Activated CD8-positive, alpha-beta memory T cell treated with anti-CD3 and anti-CD28 coated beads, Interleukin-2, amount 10 ng/mL, durations not matched to agents 7 days and 5 days (primary cell): ENCODE measurements around the gene SST. TPM values are rescaled to one million over a fixed set of nuclear protein-coding genes. Genes with fewer than 3 reads are reported as not detected.

Experiments
- ATAC-seq: fragments of 150-1000 bp; cut with Tn5 transposase; one replicate; pipeline ENCODE4 v1.10.0; 2021; ENCODE audit warnings: moderate library complexity
- CTCF ChIA-PET: fragments of 350-600 bp; sonication (Branson Sonifier 250); formaldehyde crosslinking; loops from one replicate; lab custom pipeline; 2021; ENCODE audit warnings: antibody characterized with exemption; lab: Charles Lee
- DNase-seq: peaks from one replicate; pipeline ENCODE4 v3.0.0-alpha.2; 2020
- H3K27ac Mint-ChIP-seq: one replicate; pipeline ENCODE4 v1.8.0; 2021; ENCODE audit warnings: mild to moderate bottlenecking, mixed read lengths
- H3K27me3 Mint-ChIP-seq: one replicate; pipeline ENCODE4 v1.8.0; 2021; ENCODE audit warnings: mixed read lengths
- H3K36me3 Mint-ChIP-seq: one replicate; pipeline ENCODE4 v1.8.0; 2021; ENCODE audit warnings: mild to moderate bottlenecking, mixed read lengths
- H3K4me1 Mint-ChIP-seq: one replicate; pipeline ENCODE4 v1.8.0; 2021; ENCODE audit warnings: mixed read lengths
- H3K4me3 Mint-ChIP-seq: one replicate; pipeline ENCODE4 v1.8.0; 2021; ENCODE audit warnings: mild to moderate bottlenecking, moderate library complexity, mixed read lengths
- H3K9me3 Mint-ChIP-seq: one replicate; pipeline ENCODE4 v1.8.0; 2022; ENCODE audit warnings: low read depth, mixed read lengths
- total RNA-seq, 2 experiments: library from RNA; stranded (reverse); gene quantifications; one replicate each; pipeline ENCODE4 v1.2.3, GENCODE V29; 2021

The SST gene
- not detected for total RNA-seq

GRCh38 chr3:187669675-187670504, at the start of gene SST:
TSS of gene SST (minus strand) at chr3:187670394. CDS start at chr3:187670291, 103 bp downstream.
- peaks cover 81% of the 10 kb centered on the region for H3K27me3 Mint-ChIP-seq
- CTCF ChIA-PET: interaction anchor here (0.6 to 4.0 kb wide), 4 partner anchors 9 to 451 kb away, joined by 3 to 35 read pairs (median 10); no protein-coding TSS in a partner anchor
- H3K27ac Mint-ChIP-seq: no peak within 1 kb of the TSS
- H3K4me3 Mint-ChIP-seq: no peak within 1 kb of the TSS
- H3K4me1 Mint-ChIP-seq: no peaks in the 10 kb centered on the region
- no peaks in the 10 kb centered on the region for H3K9me3 Mint-ChIP-seq
- DNase-seq (peak; percentile 49), ATAC-seq (peak; percentile 49)
- H3K36me3 Mint-ChIP-seq: no peaks in the 10 kb centered on the region

GRCh38 chr3:187719628-187720336, 49.6 kb upstream of the SST start:
- Mint-ChIP-seq H3K36me3 (peaks cover 3% of the 10 kb centered on the region), H3K4me1 (no peaks in the 10 kb centered on the region), H3K27me3 (peaks cover 2% of the 10 kb centered on the region), H3K9me3 (no peaks in the 10 kb centered on the region), H3K27ac (no peak overlapping the region), H3K4me3 (no peak overlapping the region)
- CTCF ChIA-PET: interaction anchor here (1.5 to 2.5 kb wide), 4 partner anchors 21 to 1228 kb away, joined by 4 to 15 read pairs (median 6); no protein-coding TSS in a partner anchor
- no peak for DNase-seq
- ATAC-seq: no peak

- H3K9me3 Mint-ChIP-seq: no peaks in the 10 kb centered on the region
- CTCF ChIA-PET: interaction anchor here (0.8 to 2.5 kb wide), 6 partner anchors 16 to 1229 kb away, joined by 3 to 15 read pairs (median 4); no protein-coding TSS in a partner anchor
- H3K4me1 Mint-ChIP-seq: peaks cover 9% of the 10 kb centered on the region
- H3K36me3 Mint-ChIP-seq: peaks cover 3% of the 10 kb centered on the region
- H3K27me3 Mint-ChIP-seq: peaks cover 6% of the 10 kb centered on the region
- DNase-seq: no peak
- no peak overlapping the region for H3K27ac Mint-ChIP-seq
- H3K4me3 Mint-ChIP-seq: no peak overlapping the region
- no peak for ATAC-seq
Measured at GRCh38 chr3:187718802-187719201, 48.6 kb upstream of the SST start.

- H3K27ac Mint-ChIP-seq: no peak overlapping the region
- no peaks in the 10 kb centered on the region for H3K9me3 Mint-ChIP-seq
- no peak overlapping the region for H3K4me3 Mint-ChIP-seq
- no peak for DNase-seq
- CTCF ChIA-PET: interaction anchor here (0.9 to 2.5 kb wide), 6 partner anchors 10 to 398 kb away, joined by 3 to 15 read pairs (median 4); no protein-coding TSS in a partner anchor
- ATAC-seq: no peak
- peaks cover 6% of the 10 kb centered on the region for H3K27me3 Mint-ChIP-seq
- H3K4me1 Mint-ChIP-seq: peaks cover 17% of the 10 kb centered on the region
- H3K36me3 Mint-ChIP-seq: peaks cover 2% of the 10 kb centered on the region
Measured at GRCh38 chr3:187717572-187717971, 47.4 kb upstream of the SST start.

- Mint-ChIP-seq H3K36me3 (no peaks in the 10 kb centered on the region), H3K9me3 (no peaks in the 10 kb centered on the region), H3K4me3 (no peak overlapping the region), H3K4me1 (peaks cover 17% of the 10 kb centered on the region), H3K27ac (no peak overlapping the region), H3K27me3 (peaks cover 6% of the 10 kb centered on the region)
- CTCF ChIA-PET: interaction anchor here (0.7 to 5.6 kb wide), 13 partner anchors 11 to 1240 kb away, joined by 3 to 69 read pairs (median 4); partner anchors contain the start of genes RTP2 and RTP4
- DNase-seq (peak; percentile 82), ATAC-seq (peak; percentile 85)
Measured at GRCh38 chr3:187714404-187714979, 44.3 kb upstream of the SST start.

GRCh38 chr3:187713504-187713903, 43.3 kb upstream of the SST start:
- Mint-ChIP-seq H3K27ac (no peak overlapping the region), H3K27me3 (peaks cover 6% of the 10 kb centered on the region), H3K36me3 (no peaks in the 10 kb centered on the region), H3K9me3 (no peaks in the 10 kb centered on the region), H3K4me3 (no peak overlapping the region), H3K4me1 (peaks cover 17% of the 10 kb centered on the region)
- ATAC-seq (peak; percentile 84), DNase-seq (no peak)
- CTCF ChIA-PET: interaction anchor here (0.7 to 5.6 kb wide), 9 partner anchors 9 to 394 kb away, joined by 3 to 69 read pairs (median 3); partner anchors contain the start of gene RTP2

- Mint-ChIP-seq H3K4me1 (peaks cover 11% of the 10 kb centered on the region), H3K27me3 (peaks cover 2% of the 10 kb centered on the region), H3K9me3 (no peaks in the 10 kb centered on the region), H3K4me3 (no peak overlapping the region), H3K36me3 (no peaks in the 10 kb centered on the region), H3K27ac (no peak overlapping the region)
- DNase-seq (no peak), ATAC-seq (no peak)
- CTCF ChIA-PET: interaction anchor here (1.3 to 2.7 kb wide), 2 partner anchors 30 to 390 kb away, joined by 4 to 13 read pairs; no protein-coding TSS in a partner anchor
Measured at GRCh38 chr3:187709155-187709554, 39.0 kb upstream of the SST start.

- CTCF ChIA-PET: interaction anchor here (1.3 to 1.5 kb wide), 2 partner anchors 9 to 29 kb away, joined by 3 to 4 read pairs; no protein-coding TSS in a partner anchor
- peaks cover 7% of the 10 kb centered on the region for H3K4me1 Mint-ChIP-seq
- no peaks in the 10 kb centered on the region for H3K36me3 Mint-ChIP-seq
- H3K27ac Mint-ChIP-seq: no peak overlapping the region
- no peaks in the 10 kb centered on the region for H3K9me3 Mint-ChIP-seq
- ATAC-seq: no peak
- H3K27me3 Mint-ChIP-seq: peaks cover 2% of the 10 kb centered on the region
- no peak for DNase-seq
- no peak overlapping the region for H3K4me3 Mint-ChIP-seq
Measured at GRCh38 chr3:187708696-187709095, 38.5 kb upstream of the SST start.

GRCh38 chr3:187706971-187707370, 36.8 kb upstream of the SST start:
- Mint-ChIP-seq H3K27me3 (peaks cover 2% of the 10 kb centered on the region), H3K27ac (no peak overlapping the region), H3K4me3 (no peak overlapping the region), H3K9me3 (no peaks in the 10 kb centered on the region), H3K36me3 (no peaks in the 10 kb centered on the region), H3K4me1 (no peaks in the 10 kb centered on the region)
- ATAC-seq (no peak), DNase-seq (no peak)
- CTCF ChIA-PET: interaction anchor here (1.0 kb wide), 1 partner anchor 27 kb away, joined by 4 read pairs; no protein-coding TSS in a partner anchor

- Mint-ChIP-seq H3K27me3 (peaks cover 4% of the 10 kb centered on the region), H3K4me3 (no peak overlapping the region), H3K9me3 (no peaks in the 10 kb centered on the region), H3K36me3 (no peaks in the 10 kb centered on the region), H3K4me1 (no peaks in the 10 kb centered on the region), H3K27ac (no peak overlapping the region)
- no peak for ATAC-seq
- CTCF ChIA-PET: interaction anchor here (1.3 to 4.2 kb wide), 2 partner anchors 9 to 26 kb away, joined by 5 to 24 read pairs; no protein-coding TSS in a partner anchor
- no peak for DNase-seq
Measured at GRCh38 chr3:187705164-187705563, 35.0 kb upstream of the SST start.

GRCh38 chr3:187702507-187703033, 32.4 kb upstream of the SST start, which contains the start of gene RTP2:
TSS of gene RTP2 (minus strand) at chr3:187702557. CDS start at chr3:187702128, 429 bp downstream.
- H3K36me3 Mint-ChIP-seq: no peaks in the 10 kb centered on the region
- peaks cover 5% of the 10 kb centered on the region for H3K27me3 Mint-ChIP-seq
- CTCF ChIA-PET: interaction anchor here (1.8 to 4.2 kb wide), 3 partner anchors 12 to 384 kb away, joined by 9 to 24 read pairs (median 10); no protein-coding TSS in a partner anchor
- no peak within 1 kb of the TSS for H3K27ac Mint-ChIP-seq
- H3K4me1 Mint-ChIP-seq: no peaks in the 10 kb centered on the region
- ATAC-seq (no peak), DNase-seq (no peak)
- no peak within 1 kb of the TSS for H3K4me3 Mint-ChIP-seq
- H3K9me3 Mint-ChIP-seq: no peaks in the 10 kb centered on the region

GRCh38 chr3:187700249-187700648, 30.1 kb upstream of the SST start:
- Mint-ChIP-seq H3K27me3 (peaks cover 10% of the 10 kb centered on the region), H3K27ac (no peak overlapping the region), H3K9me3 (no peaks in the 10 kb centered on the region), H3K36me3 (no peaks in the 10 kb centered on the region), H3K4me3 (no peak overlapping the region), H3K4me1 (no peaks in the 10 kb centered on the region)
- no peak for DNase-seq
- CTCF ChIA-PET: interaction anchor here (1.5 to 1.6 kb wide), 2 partner anchors 18 to 20 kb away, joined by 3 to 4 read pairs; no protein-coding TSS in a partner anchor
- ATAC-seq: no peak
